Activated CD4-positive, alpha-beta T cell treated with anti-CD3 and anti-CD28 coated beads for 48 hours (primary cell): ENCODE data around the gene CTNNA3.

Experiments
- DNase-seq: peaks from one replicate; pipeline ENCODE4 v3.0.0-alpha.2; 2020

Gene CTNNA3

DNA sequence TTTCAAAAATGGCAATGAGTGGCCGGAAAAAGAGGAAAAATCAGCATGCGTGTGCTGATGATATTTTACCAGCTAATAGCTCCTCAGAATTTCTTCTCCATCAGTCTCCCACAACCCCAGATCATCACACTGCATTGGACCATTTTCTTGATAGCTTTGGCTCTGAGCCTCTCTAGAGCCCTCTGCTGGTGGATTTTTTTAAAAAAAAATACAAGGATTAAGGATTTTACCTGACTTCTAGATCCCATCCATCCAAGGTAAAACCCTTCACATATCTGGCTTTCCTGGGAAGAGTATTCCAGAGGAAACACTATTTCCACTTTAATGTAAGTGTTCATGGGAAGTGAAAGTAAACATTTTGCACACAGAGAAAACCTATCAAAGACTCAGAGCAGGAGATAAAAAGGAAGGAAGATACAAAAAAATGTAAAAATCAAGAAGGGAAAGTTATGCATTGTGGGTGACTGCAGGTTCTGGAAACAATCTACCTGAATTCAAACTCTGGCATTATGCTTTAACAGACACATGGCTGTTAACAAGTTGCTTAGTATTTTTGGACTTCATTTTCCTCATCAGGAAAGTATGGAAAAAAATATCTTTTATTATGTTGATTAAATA, 389.3 kb downstream of the CTNNA3 start:
- DNase-seq, result no peak

DNA sequence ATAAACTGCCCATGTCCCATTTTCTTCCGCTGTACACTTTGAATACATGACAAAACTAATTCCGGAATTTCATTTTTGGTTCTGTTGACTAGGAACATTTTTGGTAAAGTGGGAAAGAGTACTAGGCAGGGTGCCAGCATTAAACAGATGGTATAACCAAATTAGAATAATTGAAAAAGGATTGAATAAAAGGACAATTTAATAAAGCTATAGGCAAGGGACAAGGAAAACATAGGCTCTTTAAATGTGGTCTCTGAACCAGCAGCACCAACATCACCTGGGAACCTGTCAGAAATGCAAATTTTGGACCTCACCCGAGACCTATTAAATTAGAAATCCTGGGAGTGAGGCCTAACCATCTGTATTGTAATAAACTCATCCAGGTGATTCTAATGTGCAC, 393.3 kb downstream of the CTNNA3 start:
- DNase-seq, result no peak

DNA sequence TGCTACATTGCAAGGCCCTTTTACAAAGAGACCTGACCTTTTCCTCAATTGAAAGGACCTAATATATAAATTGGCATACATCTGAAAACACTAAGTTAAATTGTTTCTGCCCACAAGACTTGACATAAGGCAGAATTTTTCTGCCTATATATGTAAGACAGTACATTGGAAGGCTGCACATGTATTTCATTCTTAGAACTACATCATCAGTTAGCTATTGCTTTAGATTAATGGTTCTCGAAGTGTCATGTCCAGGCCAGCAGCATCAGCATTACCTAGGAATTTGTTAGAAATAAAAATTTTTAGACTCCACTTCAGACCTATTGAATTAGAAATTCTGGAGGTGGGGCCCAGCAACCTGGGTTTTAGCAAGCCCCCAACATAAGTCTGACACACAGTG, 396.2 kb downstream of the CTNNA3 start:
- DNase-seq, result no peak

DNA sequence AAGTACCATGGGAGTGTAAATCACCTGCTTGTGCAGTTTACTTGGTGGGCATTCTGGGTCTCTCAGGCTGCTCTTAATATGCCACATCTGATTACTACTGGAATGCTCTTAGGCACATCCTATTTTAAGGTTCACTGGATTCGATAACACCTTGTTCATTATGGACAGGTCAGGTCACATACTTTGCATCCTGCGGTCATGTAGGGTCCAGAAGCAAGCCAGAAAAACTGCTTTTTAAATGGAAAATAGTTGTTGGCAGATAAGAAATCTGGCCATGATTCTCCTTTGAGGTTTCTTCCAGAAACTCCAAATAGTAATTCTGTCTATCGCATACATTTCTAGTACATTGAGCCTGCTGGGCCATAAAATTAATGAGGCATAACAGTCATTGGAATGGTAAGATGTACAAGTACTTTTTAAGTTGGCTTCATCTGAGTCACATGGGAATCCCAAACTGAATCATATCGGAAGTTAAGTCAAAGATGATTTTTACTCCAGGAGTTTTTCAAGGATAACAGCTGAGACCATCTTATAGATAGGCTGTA, 398.3 kb downstream of the CTNNA3 start:
- no peak for DNase-seq

DNA sequence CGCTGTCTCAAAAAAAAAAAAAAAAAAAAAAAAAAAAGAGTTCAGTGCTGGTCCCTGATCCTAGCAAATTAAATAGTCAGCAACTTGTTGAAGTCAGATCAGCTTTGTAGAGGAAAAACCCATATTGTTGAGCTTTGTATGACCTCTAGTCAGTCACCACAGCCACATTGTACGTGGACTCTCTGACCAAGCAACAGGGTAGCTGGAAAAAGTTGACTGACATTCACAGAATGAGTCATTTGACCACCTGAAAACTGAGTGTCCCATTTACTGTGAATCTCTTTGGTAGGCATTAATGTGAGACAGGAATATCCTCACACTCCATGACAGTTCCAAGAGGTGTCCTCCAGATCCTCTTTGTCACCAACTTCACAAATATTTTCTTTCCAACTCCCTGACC, 399.1 kb downstream of the CTNNA3 start:
- no peak for DNase-seq

DNA sequence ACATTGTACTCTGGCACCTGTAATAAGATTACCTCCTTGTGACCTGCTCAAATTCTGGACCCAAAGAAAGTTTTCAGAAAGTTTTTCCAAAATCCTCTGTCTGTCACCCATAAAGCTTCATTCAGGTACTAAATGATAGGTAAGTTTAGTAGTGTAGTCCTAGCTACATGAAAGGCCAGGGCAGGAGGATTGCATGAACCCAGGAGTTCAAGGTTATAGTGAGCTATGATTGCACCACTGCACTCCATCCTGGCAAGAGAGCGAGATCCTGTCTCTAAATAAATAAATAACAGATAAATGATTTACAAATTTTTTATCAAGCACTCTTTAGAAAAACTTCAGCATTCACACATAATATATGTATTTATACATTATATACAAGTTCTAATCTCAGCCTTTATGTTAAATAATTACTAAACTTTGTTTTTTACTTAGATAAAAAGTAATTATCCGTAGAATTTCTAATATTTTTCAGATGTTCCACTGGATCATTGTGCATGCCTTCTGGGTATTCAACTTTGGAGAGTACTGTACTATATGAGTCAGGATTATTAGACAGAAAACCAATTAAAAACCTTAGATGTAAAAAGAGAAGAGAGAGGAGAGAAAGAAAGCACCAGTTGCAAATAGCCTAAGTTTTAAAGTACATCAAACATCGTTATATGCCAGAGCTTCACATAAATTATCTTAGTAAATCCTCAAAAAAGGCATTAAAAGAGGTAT, 407.1 kb downstream of the CTNNA3 start:
- no peak for DNase-seq

DNA sequence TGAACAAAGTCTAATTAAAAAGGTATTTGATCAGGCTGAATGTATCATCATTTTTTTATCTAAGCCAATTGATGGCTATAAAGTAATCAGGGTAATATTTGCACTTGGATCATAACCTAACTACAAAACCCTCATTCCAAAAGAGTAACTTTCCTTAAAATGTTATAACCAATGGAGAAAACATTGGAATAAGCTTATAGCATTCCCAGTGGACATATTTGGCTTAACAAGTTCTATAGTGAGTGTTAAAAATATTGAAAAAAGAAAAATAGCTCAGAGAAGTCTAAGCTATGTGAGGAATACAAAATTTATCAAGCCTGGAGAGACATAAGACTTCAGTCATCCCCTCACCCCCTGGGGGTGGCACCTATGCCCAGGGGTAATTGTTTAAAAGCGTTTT, 411.4 kb downstream of the CTNNA3 start:
- DNase-seq, result no peak

DNA sequence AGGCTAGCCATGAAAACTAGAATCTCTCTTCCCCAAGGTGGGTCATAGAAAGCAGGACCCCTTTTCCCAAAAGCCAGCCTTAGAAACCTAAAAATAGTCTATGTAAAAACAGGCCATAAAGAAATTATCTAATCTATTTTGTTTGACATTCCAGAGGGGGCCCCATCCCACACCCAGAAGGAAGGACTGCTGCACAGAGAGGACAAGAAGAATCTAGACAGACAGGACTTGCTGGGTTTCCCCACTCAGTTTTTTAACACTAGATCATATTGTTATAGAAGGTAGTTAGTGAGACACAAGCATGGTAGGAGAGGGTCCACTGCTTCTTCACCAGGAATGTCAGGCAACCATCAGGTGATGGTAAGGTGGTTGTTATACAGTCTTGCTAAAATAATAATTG, 413.1 kb downstream of the CTNNA3 start:
- no peak for DNase-seq

DNA sequence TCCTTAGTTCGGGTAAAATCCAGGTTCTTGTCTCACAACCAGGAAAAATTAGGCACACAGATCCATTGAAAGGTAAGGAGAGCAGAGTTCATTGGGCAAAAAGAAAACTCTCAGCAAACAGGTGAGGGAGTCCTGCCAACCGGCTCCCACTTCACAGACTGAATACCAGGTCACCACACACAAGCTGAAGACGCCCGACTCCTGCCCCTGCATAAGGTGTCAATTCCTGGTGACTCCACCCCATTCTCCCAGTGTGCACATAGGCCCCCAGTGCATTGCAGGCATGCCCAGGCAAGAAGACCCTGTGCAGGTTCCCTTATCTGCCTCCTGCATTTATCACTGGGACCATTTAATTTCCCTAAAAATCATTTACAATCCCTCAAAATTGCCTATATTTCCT, 415.6 kb downstream of the CTNNA3 start:
- no peak for DNase-seq

DNA sequence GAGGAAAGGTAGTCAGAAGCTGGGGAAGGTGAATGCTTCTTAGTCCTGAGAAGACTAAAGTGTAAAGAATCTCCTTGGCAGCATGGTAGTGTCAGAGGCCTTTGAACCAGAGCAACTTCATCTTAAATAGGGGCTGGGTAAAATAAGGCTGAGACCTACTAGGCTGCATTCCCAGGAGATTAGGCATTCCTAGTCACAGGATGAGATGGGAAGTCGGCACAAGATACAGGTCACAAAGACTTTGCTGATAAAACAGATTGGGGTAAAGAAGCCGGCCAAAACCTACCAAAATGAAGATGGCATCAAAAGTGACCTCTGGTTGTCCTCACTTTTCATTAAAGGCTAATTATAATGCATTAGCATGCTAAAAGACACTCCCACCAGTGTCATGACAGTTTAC, 418.6 kb downstream of the CTNNA3 start:
- DNase-seq, result no peak

DNA sequence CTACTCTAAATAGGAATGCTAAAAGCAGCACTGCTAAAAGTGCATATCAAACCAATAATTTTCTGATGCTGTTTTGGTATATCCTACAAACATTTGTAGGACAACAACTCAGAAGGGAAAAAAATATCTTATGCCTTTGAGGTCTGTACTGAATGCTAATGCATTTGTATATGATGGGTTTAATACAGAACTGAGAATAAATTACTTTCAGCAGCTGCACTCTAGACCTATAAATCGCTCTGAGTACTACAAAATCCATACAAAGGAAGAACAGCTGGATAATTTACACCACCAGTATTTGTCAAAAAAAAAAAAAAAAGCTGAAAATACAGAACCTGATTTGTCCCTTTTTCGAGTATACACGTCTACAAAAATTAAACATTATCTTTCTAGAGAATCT, 426.2 kb downstream of the CTNNA3 start:
- no peak for DNase-seq

DNA sequence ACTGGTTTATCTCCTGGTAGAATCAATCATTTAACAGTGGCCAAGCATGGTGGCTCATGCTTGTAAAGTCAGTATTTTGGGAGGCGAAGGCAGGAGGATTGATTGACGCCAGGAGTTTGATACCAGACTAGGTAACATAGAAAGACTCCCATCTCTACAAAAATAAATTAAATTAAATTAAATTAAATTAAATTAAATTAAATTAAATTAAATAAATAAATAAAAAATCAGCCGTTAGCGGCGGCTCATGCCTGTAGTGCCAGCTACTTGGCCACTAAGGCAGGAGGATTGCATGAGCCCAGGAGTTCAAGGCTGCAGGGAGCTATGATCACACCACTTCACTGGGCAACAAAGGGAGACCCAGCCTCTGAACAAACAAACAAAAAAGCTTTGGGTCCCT, 427.8 kb downstream of the CTNNA3 start:
- no peak for DNase-seq

DNA sequence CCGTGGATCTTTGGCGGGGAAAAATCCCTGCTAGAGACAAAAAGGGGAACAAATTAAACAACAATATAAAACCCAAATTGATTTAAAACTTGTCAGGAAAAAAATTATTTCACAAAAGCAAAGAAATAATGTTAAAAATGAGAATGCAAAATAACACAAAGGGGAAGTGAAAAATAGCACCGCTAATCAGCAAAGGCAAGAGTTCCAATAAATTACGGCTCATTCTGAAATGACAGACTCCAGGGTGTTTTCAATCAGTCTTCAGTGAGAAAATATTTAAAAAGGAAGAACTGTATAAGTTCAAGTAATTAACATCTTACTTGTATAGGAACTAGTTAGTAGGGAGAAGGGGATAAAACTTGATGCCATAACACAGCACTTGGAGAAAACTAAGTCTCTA, 433.3 kb downstream of the CTNNA3 start:
- no peak for DNase-seq

DNA sequence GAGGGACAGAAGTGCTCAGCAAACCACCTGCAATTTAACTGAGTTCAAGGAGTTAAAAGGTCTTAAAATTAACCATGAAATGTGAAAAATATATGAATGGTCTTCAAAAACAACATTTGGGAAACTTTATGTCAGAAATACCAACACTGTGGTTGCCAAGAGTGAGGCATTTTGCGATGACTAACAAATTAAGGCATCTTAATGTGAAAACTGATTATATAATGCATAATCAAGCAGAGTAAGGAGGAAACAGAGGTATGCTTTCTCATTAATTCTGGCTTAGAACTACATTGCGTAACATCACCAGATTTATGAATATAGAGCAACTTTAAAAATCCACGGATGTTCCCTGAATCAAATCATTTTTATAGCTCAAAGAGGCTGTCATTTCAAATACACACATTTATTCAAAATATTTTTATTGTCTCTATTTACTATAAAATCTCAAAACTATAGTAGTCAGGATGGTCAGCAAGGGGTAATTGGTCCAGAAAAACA, 434.6 kb downstream of the CTNNA3 start:
- no peak for DNase-seq

DNA sequence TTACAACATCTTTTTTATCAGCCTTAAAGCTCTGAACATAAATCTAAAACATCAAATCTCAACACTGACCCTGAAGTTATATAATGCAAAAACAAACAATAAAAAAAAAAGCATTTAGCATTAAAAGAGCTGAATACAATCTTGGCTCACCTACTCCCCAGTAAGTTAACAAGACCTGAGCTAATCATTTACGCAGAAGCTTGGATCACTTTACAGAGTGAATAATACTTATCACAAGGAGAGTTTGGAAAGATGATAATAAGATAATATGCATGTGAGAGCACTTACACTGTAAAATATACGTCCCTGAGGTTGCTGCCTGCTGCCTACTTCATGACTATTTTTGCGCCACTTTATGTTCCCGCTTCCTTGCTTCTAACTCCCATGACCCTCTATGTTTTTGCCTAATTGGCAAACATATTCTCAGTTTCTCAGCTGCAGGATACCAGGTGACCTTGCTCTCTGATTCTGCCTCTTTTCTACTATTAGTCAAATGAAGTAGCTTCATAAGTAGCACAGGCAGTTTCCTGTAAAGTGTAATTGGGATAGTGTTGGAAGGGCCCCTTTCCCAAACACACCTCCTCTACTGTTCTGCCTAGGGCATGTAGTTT, 436.6 kb downstream of the CTNNA3 start:
- no peak for DNase-seq

DNA sequence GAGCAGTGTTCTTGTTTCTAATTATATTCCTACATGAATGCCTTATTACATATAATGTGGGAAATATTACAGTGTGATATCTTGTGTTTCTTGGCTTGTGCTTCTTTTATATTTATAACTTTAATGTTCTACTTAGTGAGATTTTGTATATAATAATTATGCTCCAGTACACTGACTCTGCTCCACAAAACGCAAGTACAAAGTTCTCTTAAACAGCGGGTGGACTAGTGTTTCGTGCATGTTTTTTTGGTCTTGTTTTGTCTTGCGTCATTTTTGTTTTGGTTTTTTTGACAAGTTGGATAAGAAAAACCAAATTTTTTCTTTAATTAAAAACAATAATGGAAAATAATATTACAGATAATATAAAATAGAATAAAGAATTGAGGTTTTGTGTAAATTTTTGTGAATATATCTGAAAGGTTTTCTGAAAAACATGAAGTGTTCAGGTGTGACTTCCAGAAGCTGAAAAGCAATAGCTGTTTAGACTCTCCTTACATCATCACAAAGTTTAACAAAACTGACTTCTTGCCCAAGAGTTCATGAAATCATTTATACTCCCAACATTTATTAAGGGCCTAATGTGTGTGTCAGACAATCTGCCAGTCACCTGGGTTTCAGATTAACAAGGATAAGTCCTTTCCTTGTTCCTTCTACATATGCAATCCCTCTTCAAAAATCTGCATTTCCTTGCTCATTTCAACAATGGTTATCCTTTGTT, 438.4 kb downstream of the CTNNA3 start:
- DNase-seq, result no peak

DNA sequence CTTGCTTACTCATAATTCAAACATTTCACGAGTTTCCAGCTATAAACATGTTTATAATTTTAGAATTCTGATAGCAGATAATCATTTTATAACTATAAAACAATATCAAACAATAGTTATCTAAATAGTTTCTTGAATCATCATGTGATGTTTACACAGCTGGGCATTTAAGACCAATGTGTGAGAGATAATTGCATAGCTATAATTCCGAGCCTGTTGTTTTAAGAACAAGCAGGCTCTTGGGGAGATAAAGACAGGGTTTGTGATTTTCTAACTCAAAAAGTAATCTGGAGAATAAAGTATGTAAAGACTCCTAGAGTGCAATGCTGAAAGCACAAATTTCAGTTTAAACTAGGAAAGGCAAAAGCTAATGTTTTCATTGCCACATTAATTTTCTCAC, 439.0 kb downstream of the CTNNA3 start:
- DNase-seq, result no peak

DNA sequence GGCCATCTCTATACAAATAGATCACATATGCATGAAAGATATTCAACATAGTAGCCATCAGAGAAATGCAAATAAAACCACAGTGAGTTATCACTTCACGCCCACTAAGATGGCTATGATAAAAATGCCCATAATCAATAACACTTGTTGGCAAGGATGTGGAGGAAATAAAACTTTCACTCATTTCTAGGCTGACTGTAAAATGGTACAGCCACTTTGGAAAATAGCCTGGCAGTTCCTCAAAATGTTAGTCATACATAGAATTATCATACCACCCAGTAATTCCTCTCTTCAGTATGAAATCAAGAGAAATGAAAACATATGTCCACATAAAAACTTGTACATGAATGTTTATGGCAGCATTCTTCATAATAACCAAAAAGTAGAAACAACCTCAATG, 445.3 kb downstream of the CTNNA3 start:
- no peak for DNase-seq

DNA sequence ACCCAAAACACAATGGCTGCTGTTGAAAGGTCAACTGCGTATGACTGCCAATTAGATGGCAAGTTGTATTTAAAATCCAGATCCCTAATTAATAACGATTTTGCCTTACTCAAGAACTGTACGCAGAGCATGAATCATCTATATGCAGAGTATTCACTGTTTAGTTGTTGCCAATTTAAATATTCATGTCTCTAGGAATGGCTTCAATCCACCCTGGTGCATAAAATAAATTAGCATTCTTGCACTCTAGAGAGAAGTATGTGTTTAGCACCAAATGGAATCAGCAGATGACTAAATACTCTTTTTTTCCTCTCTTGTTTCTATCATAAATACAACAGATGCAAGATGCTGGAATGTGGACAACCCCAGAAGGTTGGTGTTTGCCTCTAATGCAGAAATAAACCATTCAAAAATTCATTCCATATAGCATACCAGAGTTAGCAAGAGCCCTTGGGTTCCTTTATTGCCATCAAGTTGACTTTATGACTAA, 449.9 kb downstream of the CTNNA3 start:
- no peak for DNase-seq

DNA sequence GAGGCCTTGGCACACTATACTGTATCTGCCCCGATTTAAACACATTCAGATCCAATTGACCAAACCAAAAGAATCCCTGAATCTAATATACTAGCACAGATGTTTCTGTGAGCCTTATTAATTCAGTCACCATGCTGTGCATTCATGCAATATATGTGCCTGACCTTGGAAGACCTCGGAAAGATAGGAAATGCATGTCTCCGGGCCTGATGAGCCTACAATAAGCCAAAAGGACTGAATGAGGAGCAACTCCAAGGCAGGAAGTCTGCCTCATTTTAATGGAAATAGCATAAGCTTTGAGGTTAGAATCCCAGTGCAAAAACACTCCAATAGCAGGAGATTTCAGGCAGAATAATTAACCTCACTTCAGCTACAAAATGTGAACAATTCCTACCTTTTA, 453.5 kb downstream of the CTNNA3 start:
- DNase-seq, result no peak

DNA sequence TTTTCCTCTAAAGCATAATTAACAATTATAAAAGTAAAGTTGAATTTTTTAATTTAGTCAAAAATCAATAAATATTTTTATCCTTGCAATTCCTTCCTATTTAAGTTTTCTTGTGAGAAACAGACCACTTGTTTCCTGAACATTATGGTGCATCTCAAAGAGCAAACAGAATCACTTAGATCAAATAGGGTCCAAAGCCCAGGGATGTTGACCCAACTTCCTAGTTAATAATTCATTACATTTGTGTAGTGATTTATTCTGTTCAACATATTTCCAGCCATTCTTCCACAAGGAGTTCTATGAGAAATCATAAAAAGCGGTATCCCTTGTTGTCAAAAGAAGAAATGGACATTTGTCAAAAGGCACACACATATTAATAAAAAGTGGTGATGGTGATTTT, 454.5 kb downstream of the CTNNA3 start:
- no peak for DNase-seq

DNA sequence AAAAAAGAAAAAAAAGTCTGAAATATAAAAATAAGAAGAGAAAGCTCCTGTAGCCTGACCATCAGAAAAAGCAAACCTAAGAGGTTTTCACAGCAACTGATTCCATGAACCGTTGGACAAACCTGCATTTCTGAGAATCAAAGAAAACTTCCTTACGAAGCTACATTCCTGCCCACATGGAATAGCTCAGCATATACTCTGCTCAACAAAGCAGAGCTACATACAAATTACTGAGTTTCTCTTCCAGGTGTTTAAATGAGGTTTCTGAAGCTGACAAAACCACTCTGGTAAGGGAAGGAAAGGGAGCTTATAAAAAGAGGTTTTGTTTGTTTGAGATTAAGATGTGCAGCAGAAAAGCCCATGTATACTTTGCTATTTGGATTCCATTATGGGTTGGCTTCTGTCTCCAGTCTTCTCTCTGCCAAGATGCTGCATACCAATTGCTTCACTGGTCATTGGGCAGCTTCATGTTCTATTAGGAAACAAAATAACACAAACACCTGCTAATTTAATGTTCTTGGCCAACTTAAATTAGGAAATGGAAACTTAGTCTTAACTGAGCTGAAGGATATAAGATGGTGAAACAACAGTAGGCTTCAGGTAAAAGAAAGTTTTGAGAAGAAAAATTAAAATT, 456.0 kb downstream of the CTNNA3 start:
- no peak for DNase-seq
